GM21619 (cell line): ENCODE measurements around the gene DNAAF1.
"Not testable (repeated sequence)": the region's sequence is repeated elsewhere in the genome, so short reads cannot be mapped to it uniquely, and the experiment has no call there.

Experiments used
- ATAC-seq: cut with Tn5 transposase; IDR thresholded peaks from one replicate; pipeline ENCODE4 v1.9.1; 2021; ENCODE audit not compliant: unreplicated experiment

Gene DNAAF1

DNA sequence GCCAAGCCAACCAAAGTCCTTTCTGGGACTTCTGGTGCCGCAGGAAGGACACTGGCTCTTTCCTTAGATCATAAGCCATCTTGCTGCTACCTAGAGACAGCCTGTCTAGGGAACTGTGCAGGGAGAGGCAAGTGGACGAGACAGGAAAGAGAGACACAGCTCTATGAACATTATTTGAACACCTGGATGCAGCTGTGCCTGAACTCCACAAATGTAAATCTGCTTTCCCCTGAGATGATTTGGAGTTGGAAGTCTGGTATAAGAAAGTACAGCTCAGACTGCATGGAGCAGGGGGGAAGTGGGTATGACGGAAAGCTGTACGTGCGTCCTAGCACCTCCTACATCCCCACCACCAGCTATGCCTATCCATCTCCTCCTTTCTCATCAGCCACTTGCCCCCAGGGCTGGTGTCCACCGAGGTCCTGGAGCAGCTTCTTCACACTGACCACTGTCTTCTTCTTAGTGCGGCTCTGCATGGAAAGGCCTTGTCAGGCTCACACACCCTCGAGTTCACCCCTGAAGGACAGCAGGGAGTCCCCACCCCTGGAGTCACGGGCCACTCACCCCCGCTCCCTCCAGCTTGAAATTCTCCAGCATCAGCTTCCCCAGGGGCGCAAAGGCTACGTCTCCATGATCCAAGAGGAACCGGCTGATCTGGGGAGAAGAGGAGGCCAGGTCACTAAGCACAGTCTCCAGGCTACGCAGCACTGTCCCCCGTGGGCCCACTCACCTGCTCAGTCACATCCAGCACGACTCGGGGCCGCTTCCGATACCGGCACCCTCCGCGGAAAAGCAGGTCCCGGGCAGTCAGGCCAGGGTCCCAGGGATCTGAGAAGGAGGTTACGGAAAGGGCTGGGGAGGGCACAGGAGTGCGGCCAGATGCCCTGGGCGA lies 37.8 kb downstream of the DNAAF1 start:
- no peak for ATAC-seq

DNA sequence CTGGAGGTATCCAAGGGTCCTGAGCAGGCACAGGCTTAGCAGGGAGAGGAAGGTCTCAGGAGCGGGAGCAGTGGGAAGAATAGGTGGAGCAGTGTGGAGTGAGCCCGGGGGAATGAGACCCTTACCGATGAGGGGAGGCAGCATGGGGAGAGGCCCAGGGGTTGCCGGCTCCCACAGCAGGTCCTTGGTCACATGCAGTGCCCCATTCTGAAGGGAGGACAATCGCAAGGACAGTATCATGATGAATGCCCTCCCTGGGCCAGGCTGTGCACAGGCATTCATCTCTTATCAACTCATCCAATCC lies 38.4 kb downstream of the DNAAF1 start:
- ATAC-seq: no peak

DNA sequence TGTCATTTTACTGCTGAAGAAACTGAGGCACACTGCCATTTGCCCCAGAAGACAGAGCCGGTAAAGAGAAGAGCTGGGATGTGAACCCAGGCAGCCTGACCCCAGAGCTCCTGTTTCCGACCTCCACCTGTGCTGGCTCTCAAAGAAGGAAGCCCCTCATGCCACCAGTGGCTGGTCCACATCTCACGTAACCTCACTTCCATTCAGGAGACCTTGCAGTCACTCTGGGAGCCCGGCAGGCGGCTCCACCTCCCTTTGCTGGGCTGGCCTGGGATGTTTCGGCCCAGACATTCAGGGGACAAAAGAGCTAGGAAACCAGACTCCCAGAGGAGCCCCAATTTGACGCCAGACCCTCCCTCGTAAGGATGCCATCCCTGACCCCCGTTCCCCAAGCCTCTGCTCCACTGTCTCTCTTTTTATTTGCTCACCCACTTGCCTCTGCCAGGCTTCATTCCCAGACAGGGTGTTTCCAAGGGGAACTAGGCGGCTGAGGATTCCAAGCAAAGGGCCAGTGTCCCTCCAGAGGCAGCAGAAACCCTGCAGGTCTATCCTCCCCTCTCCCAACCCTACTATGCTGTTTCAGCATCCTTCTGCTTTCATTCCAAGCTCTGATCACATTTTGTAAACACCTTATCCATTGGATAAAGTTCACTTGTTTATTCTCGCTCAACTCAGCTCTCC lies 38.9 kb downstream of the DNAAF1 start:
- ATAC-seq: no peak

DNA sequence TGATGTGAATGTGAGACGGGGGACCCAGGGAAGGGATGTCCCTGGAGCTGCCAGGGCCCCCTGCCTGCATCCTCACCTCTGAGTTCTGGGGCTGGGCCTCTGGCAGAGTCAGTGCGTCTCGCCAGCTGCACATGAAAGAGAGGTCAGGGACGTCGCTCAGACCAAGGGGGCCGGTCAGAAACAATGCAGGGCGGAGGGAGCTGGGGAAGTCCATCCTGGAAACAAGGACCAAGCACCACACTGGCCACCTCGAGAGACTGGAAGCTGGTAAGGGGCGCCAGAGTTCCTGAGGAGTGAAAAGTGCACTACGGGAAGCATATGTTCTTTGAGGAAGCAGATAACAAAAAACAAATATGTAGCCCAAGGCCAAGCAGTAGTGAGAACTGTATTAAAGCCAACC lies 39.7 kb downstream of the DNAAF1 start:
- ATAC-seq: no peak

DNA sequence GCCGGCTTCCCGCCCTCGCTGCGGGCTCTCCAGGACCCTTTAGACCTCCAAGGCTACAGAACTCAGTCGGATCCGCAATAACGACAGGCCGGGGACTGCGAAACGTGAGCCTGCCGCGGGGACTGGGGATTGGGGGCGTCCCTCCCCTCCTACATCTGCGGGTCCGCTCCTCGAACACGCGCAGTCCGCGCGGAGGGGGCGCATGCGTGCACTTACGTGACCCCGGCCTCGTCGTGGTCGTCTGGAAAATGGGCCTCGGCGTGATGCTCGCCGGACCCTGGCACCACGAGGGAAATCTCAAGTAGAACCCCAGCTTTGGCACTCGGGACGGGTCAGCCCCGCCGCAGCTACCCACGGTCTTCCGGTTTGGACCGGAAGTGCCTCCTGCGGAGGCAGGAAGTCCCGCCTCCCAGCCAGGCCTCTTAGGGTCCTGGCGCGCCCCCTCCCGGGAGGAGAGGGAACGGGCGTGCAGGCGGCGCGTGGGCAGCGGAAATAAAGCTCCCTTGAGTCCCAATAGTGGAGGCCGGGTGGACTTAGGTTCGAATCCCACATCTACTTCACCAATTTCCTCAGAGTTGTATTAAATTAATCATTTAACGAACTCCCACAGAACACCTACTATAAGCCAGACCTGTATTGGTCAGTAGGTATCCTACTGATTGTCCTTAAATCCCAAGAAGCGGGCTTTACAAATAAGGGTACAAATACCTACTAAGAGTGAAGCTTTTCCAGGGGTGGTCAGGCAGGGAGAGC lies 41.8 kb downstream of the DNAAF1 start, which contains the start of gene TAF1C:
Gene TAF1C (minus strand): TSS at position 373 of the 753 bp plus-strand sequence. CDS start 2,069 bp downstream, outside the sequence.
- ATAC-seq: peak; percentile 94

DNA sequence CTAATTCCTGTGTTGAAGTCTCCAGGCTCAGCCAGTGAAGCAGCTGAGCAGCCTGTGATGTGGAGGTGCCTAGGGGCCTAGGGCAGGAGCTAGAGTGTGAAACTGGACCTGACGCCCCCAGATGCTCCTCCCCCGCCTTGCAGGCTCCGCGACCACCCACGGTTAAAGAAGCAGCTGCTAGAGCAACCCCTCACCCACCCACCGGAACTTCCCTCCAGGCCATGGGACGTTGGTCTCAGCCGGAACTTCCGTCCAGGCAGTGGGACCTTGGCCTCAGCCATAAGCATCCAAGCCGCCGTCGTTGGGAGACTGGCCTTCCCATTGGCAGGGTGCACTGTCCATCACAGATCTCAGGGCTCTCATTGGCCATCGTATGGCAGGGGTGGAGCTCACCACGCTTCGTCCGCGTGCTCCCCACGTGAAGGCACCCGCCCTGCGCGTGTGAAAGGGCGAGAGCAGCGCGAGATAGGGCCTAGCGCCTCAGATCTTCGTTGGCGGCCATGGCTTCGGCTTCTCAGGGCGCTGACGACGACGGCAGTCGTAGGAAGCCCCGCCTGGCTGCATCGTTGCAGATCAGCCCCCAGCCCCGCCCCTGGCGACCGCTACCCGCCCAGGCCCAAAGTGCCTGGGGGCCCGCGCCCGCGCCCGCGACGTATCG lies 45.8 kb downstream of the DNAAF1 start, which contains the start of gene ADAD2:
Gene ADAD2 (plus strand): TSS at position 427 of the 658 bp plus-strand sequence. CDS start 74 bp downstream, at position 501.
- no peak for ATAC-seq

DNA sequence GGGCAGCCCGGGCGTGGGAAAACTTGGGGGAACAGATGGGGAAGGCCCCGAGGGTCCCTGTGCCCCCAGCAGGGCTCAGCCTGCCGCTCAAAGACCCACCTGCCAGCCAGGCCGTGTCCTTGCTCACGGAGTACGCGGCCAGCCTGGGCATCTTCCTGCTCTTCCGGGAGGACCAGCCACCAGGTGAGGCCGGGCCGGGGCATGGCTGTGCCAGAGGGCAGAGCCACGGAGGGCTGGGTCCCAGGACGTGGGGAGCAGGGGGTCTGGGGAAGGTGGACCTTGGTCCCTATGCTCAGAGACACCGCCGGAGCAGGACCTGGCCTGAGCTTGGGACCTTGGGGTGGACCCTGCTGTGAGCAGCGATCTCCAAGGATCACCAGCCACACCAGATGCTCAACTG lies 46.4 kb downstream of the DNAAF1 start:
- no peak for ATAC-seq

- no peak for ATAC-seq
Measured at GRCh38 chr16:84193480-84193879, 48.4 kb downstream of the DNAAF1 start.

DNA sequence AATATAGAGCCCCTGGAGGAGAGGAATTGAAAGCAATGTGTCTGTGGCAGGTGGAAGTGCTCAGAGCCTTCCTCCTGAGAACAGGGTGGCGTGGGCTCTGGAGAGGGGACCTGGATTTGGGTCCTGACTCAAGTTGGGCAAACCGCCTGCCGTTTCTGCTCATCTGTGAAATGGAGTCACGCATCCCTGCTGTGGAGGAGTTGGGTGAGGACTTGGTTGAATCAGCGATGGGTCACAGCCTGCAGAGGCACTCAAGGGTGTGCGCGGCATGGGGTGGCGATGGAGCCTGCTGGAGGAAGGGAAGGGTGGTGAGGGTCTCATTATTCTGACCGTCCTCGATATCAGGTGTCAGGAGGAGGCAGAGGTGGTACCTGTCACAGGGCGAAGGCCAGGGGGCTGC lies 48.9 kb downstream of the DNAAF1 start:
- ATAC-seq: no peak

DNA sequence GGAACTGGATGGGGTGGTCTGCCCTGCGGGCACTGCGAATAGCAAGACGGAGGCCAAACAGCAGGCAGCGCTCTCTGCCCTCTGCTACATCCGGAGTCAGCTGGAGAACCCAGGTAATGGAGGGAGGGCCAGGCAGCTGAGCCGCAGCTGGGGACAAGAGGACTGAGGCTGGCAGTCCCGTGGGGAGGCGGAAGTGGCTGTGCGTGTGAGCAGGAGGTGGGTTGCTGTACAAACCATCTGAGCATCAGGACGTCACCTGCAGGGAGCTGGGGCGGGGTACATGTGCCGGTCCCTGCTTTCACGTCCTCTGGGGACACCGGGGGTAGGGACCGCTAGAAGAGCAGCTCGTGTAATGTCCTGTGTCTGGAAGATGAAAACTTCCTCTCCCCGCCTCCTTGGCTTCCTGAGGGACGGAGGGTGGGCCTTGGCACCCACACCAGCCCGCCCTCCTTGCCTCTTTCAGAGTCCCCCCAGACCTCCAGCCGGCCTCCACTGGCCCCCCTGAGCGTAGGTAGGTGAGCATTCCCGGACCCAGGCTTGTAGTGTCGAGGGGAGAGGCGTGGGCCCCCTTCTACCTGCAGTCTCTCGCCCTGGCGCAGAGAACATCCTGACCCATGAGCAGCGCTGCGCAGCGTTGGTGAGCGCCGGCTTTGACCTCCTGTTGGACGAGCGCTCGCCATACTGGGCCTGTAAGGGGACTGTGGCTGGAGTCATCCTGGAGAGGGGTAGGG lies 49.5 kb downstream of the DNAAF1 start:
- peak; percentile 65 for ATAC-seq

GRCh38 chr16:84195201-84196093 lies 50.3 kb downstream of the DNAAF1 start:
- ATAC-seq: no peak

DNA sequence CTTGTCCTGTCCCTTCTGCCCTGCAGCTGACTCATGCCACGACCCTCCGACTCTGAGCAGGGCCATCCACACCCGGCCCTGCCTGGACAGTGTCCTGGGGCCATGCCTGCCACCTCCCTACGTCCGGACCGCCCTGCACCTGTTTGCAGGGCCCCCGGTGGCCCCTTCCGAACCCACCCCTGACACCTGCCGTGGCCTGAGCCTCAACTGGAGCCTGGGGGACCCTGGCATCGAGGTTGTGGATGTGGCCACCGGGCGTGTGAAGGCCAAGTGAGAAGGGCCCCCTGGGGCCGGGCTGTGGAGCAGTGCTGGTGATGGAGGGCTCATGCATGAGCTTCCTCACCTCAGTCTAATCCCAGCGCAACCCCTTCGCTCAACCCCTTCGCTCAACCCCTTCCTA lies 51.0 kb downstream of the DNAAF1 start:
- no peak for ATAC-seq

DNA sequence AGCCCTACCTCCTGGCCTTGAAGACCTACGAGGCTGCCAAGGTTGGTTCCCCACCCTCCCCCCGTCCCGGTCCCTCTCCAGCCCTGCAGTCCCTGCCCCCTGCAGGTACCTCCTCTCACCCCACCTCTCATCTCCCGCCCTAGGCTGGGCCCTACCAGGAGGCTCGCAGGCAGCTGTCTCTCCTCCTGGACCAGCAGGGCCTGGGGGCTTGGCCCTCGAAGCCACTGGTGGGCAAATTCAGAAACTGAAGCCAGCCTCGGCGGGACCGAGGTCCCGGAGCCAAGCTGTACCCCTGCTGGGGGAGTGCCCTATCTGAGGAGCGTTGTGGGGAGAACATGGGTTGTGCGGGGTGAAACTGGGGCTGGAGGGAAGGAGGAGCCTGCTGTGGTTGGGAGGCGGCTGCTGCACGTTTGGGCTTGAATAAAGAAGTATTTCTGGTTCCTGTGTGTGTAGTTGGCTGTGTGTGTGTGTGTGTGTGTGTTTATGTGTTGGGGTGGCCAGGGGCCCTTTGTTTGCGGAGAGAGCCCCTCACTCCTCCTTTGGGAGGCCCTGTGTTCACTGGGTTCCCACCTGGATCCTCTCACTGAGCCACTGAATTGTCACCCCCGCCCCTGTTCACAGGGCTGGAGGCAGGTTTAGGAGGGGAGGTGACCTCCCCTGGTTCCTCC lies 51.8 kb downstream of the DNAAF1 start:
- no peak for ATAC-seq

- no peak for ATAC-seq
Measured at GRCh38 chr16:84197466-84198128, 52.5 kb downstream of the DNAAF1 start.

DNA sequence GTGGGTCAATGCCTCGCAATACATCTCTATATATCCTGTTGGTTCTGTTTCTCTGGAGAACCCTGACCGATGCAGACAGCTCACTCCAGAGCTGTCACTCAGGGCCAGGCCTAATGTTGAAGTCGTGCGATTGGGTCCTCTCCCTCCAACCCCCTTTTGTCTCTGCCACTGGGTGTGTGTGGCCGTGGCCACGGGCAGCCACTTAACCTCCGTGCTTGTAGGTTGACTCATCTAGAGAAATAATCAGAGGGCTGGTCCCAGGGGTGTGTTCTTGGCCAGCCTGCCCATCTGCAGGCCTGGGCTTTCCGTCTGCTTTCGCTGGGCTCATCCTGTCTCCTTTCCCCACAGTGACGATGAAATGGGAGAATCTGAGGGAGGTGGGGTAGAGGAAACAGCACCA lies 53.3 kb downstream of the DNAAF1 start:
- ATAC-seq: no peak

DNA sequence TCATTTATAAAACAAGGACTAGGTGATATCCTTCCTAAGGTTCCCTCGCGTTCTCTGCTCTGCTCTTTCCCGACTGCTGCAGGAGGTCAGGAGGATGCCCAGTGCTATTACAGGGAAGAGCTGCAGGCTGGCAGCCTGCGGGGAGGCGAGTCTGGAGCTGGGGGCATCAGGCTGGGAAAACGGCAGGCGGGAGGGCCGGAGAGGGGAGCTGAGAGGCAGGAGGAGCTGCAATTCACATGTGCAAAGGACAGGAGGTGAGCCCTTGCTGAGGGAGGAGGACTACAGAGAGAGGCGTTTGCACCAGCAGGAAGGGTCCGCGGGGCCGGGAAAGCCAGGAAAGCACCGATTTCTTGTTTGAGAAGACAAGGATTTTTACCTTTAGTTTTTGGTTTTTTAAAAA lies 54.0 kb downstream of the DNAAF1 start:
- ATAC-seq: no peak

DNA sequence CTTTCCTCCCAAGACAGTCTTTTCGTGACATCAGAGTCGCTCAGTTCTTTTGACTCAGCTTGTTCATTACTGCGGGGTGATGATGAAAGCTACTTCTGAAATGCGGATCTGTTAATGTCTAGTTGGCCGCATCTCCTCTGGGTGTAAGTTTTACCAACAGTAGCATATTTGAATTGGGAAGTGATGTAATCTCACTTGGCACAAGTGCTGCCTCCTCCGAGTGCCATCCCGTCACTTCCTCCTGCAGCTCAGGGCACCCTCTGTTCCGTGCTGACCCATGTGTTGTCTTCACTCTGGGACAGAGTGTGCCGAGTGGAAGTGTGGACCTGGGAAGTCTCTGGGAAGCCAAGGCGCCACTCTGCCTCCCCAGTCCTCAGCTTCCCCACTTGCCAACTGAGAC lies 54.8 kb downstream of the DNAAF1 start:
- no peak for ATAC-seq

DNA sequence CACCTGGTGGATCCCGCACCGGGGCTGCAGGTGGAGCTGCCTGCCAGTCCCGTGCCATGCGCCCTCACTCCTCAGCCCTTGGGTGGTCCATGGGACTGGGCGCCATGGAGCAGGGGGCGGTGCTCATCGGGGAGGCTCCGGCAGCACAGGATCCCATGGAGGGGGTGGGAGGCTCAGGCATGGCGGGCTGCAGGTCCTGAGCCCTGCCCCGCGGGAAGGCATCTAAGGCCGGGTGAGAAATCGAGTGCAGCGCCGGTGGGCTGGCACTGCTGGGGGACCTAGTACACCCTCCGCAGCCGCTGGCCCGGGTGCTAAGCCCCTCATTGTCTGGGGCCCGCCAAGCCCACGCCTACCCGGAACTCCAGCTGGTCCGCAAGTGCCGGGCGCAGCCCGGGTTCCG lies 59.4 kb downstream of the DNAAF1 start:
- ATAC-seq: not testable (repeated sequence)
